SK-N-SH (cell line): Measurements from ENCODE around the gene ACTR3. TPM values are rescaled to one million over a fixed set of nuclear protein-coding genes. Genes with fewer than 3 reads are reported as not detected.

Experiments
- CTCF ChIA-PET: fragments of 300-600, 350-600 bp; formaldehyde crosslinking; extraction: SDS; loops from one replicate; lab custom pipeline; 2021; lab: Yijun Ruan, JAX
- POLR2A ChIA-PET: fragments of 350-600 bp; sonication (Branson Sonifier 250); formaldehyde crosslinking; extraction: SDS; loops from one replicate; lab custom pipeline; 2020; ENCODE audit warnings: antibody characterized with exemption, inconsistent platforms; lab: Yijun Ruan, JAX
- DNase-seq: peaks from one replicate; pipeline ENCODE4 v3.0.0; 2012
- H2AFZ ChIP-seq: fragments of 200-600 bp; sonication (generic); 2 replicates; pipeline ENCODE4 v1.8.1; 2016; ENCODE audit warnings: antibody characterized with exemption, mild to moderate bottlenecking, low read depth
- H3F3A ChIP-seq: fragments of 200-600 bp; sonication (generic); replicated peaks from 2 replicates; pipeline ENCODE3; 2016; ENCODE audit warnings: antibody characterized with exemption, mild to moderate bottlenecking; ENCODE audit not compliant: insufficient read depth
- H3K27ac ChIP-seq, 2 experiments: fragments of 200-500 bp in 1 of 2; fragments of 200-600 bp in 1 of 2; sonication (Bioruptor generic) in 1 of 2; sonication (generic), shearing (Covaris generic) in 1 of 2; 2 replicates each; pipeline versions ENCODE4 v1.5.1 to v1.6.1; 2014 to 2016; ENCODE audit warnings: low read depth in 2 of 2, inconsistent platforms in 1 of 2, low read length in 1 of 2, mild to moderate bottlenecking in 1 of 2, mixed read lengths in 1 of 2
- H3K27me3 ChIP-seq: fragments of 200-600 bp; sonication (generic), shearing (Covaris generic); 2 replicates; pipeline ENCODE4 v1.6.1; 2016; ENCODE audit warnings: mixed run types; ENCODE audit not compliant: insufficient read depth
- H3K36me3 ChIP-seq, 2 experiments: fragments of 200-500 bp in 1 of 2; fragments of 200-600 bp in 1 of 2; sonication (Bioruptor generic) in 1 of 2; sonication (generic) in 1 of 2; replicated peaks in 1 of 2; 2 replicates each; pipeline versions ENCODE3 to v1.5.1; 2014 to 2016; ENCODE audit warnings: low read length in 1 of 2, mild to moderate bottlenecking in 1 of 2; ENCODE audit not compliant: insufficient read depth in 2 of 2, control insufficient read depth in 1 of 2
- H3K4me1 ChIP-seq, 2 experiments: fragments of 200-500 bp in 1 of 2; fragments of 200-600 bp in 1 of 2; sonication (Bioruptor generic) in 1 of 2; sonication (generic), shearing (Covaris generic) in 1 of 2; 2 replicates each; pipeline versions ENCODE4 v1.5.1 to v1.6.1; 2014 to 2016; ENCODE audit warnings: low read depth in 1 of 2, low read length in 1 of 2, mixed run types in 1 of 2; ENCODE audit not compliant: insufficient read depth in 2 of 2, control insufficient read depth in 1 of 2
- H3K4me2 ChIP-seq: fragments of 200-600 bp; sonication (generic), shearing (Covaris generic); 2 replicates; pipeline ENCODE4 v1.6.1; 2017; ENCODE audit warnings: mixed run types
- H3K4me3 ChIP-seq, 2 experiments: fragments of 200-500 bp in 1 of 2; fragments of 200-600 bp in 1 of 2; sonication (Bioruptor generic) in 1 of 2; sonication (generic), shearing (Covaris generic) in 1 of 2; 2 replicates each; pipeline versions ENCODE4 v1.5.1 to v1.8.1; 2014 to 2016; ENCODE audit warnings: low read depth in 2 of 2, inconsistent platforms in 1 of 2, low read length in 1 of 2, mild to moderate bottlenecking in 1 of 2, mixed read lengths in 1 of 2, moderate library complexity in 1 of 2
- H3K79me2 ChIP-seq: fragments of 200-600 bp; sonication (generic); 2 replicates; pipeline ENCODE4 v1.8.1; 2017; ENCODE audit warnings: mild to moderate bottlenecking; ENCODE audit not compliant: insufficient read depth
- H3K9ac ChIP-seq: fragments of 200-600 bp; sonication (generic); 2 replicates; pipeline ENCODE4 v1.6.1; 2017; ENCODE audit warnings: mixed run types
- H3K9me2 ChIP-seq: fragments of 200-600 bp; sonication (generic); 2 replicates; pipeline ENCODE4 v1.6.1; 2017; ENCODE audit warnings: mixed run types
- H3K9me3 ChIP-seq: fragments of 200-600 bp; sonication (generic); 2 replicates; pipeline ENCODE4 v1.6.1; 2017; ENCODE audit warnings: mixed run types, mild to moderate bottlenecking, moderate library complexity
- H4K20me1 ChIP-seq: fragments of 200-600 bp; sonication (generic); 2 replicates; pipeline ENCODE4 v1.6.1; 2017; ENCODE audit warnings: mild to moderate bottlenecking, mixed run types; ENCODE audit not compliant: insufficient read depth
- CTCF ChIP-seq: fragments of 200-600 bp; sonication (generic); IDR thresholded peaks from 2 replicates; pipeline ENCODE4 v1.6.1; 2017; ENCODE audit warnings: antibody characterized with exemption, mild to moderate bottlenecking, moderate library complexity
- EP300 ChIP-seq, 2 experiments: IDR thresholded peaks; 2 replicates each; pipeline versions ENCODE4 v1.4.0 to v1.6.1; 2012; ENCODE audit warnings: borderline replicate concordance in 1 of 2, low read depth in 1 of 2, low read length in 1 of 2
- FOXM1 ChIP-seq: IDR thresholded peaks from 2 replicates; pipeline ENCODE4 v1.4.0; 2012; ENCODE audit warnings: low read depth, mild to moderate bottlenecking
- GABPA ChIP-seq: IDR thresholded peaks from 2 replicates; pipeline ENCODE4 v1.4.0; 2012; ENCODE audit warnings: low read depth, mild to moderate bottlenecking
- IRF3 ChIP-seq: fragments of 150-350 bp; IDR thresholded peaks from 2 replicates; pipeline ENCODE4 v1.6.1; 2016; ENCODE audit warnings: mild to moderate bottlenecking, low read depth, low read length
- NFIC ChIP-seq: IDR thresholded peaks from 2 replicates; pipeline ENCODE4 v1.4.0; 2012; ENCODE audit warnings: borderline replicate concordance
- NRF1 ChIP-seq: IDR thresholded peaks from 2 replicates; pipeline ENCODE4 v1.6.1; 2012; ENCODE audit warnings: low read depth, mild to moderate bottlenecking, low read length
- PBX3 ChIP-seq: IDR thresholded peaks from 2 replicates; pipeline ENCODE4; 2012
- REST ChIP-seq: IDR thresholded peaks from 2 replicates; pipeline ENCODE4 v1.6.1; 2012; ENCODE audit warnings: mild to moderate bottlenecking, low read depth, low read length, moderate library complexity
- RXRA ChIP-seq: IDR thresholded peaks from 2 replicates; pipeline ENCODE4 v1.4.0; 2012; ENCODE audit warnings: low read depth, mild to moderate bottlenecking, borderline replicate concordance
- SIN3A ChIP-seq: IDR thresholded peaks from 2 replicates; pipeline ENCODE4 v1.6.1; 2012; ENCODE audit warnings: low read depth, mild to moderate bottlenecking, low read length, moderate library complexity, borderline replicate concordance
- SMC3 ChIP-seq: IDR thresholded peaks from 2 replicates; pipeline ENCODE4 v1.6.1; 2012; ENCODE audit warnings: low read depth, low read length, improper control_type of control experiment
- USF2 ChIP-seq: fragments of 150-350 bp; IDR thresholded peaks from 2 replicates; pipeline ENCODE4 v1.6.1; 2017; ENCODE audit warnings: antibody characterized with exemption, low read length, low read depth, borderline replicate concordance
- YY1 ChIP-seq: IDR thresholded peaks from 2 replicates; pipeline ENCODE4 v1.4.0; 2012; ENCODE audit warnings: low read depth, mild to moderate bottlenecking
- ZBTB33 ChIP-seq: IDR thresholded peaks from 2 replicates; pipeline ENCODE4 v1.4.0; 2012; ENCODE audit warnings: low read depth, borderline replicate concordance
- WGBS: methylation state at CpG from one replicate; pipeline ENCODE4 v1.1.6; 2017; ENCODE audit warnings: low lambda C conversion rate; 5-methylcytosine and 5-hydroxymethylcytosine counted together
- polyA plus RNA-seq, 3 experiments: library from polyadenylated mRNA; depleted of rRNA; stranded (reverse); fragments of >200 nt; gene quantifications; 2 replicates each; pipeline ENCODE4 v1.2.3, GENCODE V29; 2012

ACTR3 gene
- polyA plus RNA-seq, 1 of the 3 experiments (the other 2 are of a cell fraction) = 90.8 TPM

- Histone ChIP-seq H4K20me1 (no peaks in the 10 kb centered on the region), H3K27ac (no peak overlapping the region)
- WGBS = 29% methylated on average over 4 of the region's 4 CpGs
- TF ChIP-seq RXRA (no peak), YY1 (no peak), FOXM1 (no peak), REST (no peak), IRF3 (no peak), NRF1 (no peak)
- TF ChIP-seq, all 33 proteins: peak for 0
- H3K4me2 ChIP-seq = no peak overlapping the region
- ChIA-PET POLR2A (no interaction called here), CTCF (interaction anchor here (0.7 kb wide), 1 partner anchor 19 kb away, joined by 3 read pairs; no protein-coding TSS in a partner anchor)
- no peak overlapping the region for H2AFZ ChIP-seq
- no peaks in the 10 kb centered on the region for H3K79me2 ChIP-seq
- H3K27me3 ChIP-seq = no peaks in the 10 kb centered on the region
- no peak overlapping the region for H3K9ac ChIP-seq
- DNase-seq = no peak
- no peaks in the 10 kb centered on the region for H3K4me1 ChIP-seq
- no peaks in the 10 kb centered on the region for H3F3A ChIP-seq
- peaks cover 0 to 5% of the 10 kb centered on the region in 2 experiments for H3K36me3 ChIP-seq
- H3K4me3 ChIP-seq = no peak overlapping the region
- no peaks in the 10 kb centered on the region for H3K9me3 ChIP-seq
- no peaks in the 10 kb centered on the region for H3K9me2 ChIP-seq
Observed at GRCh38 chr2:113986762-113987290, 96.9 kb downstream of the ACTR3 start.

GRCh38 chr2:113992090-113992489 is 102.2 kb downstream of the ACTR3 start:
- no peak overlapping the region for H2AFZ ChIP-seq
- WGBS = 17% methylated on average over 1 of the region's 1 CpG
- no peak for DNase-seq
- no peaks in the 10 kb centered on the region for H3K27me3 ChIP-seq
- H3K4me2 ChIP-seq = no peak overlapping the region
- no peaks in the 10 kb centered on the region for H3K9me3 ChIP-seq
- no peaks in the 10 kb centered on the region for H3K4me1 ChIP-seq
- H3K27ac ChIP-seq = no peak overlapping the region
- POLR2A ChIA-PET = no interaction called here
- no peaks in the 10 kb centered on the region for H3F3A ChIP-seq
- H3K79me2 ChIP-seq = no peaks in the 10 kb centered on the region
- CTCF ChIA-PET = no interaction called here
- H3K9ac ChIP-seq = no peak overlapping the region
- no peaks in the 10 kb centered on the region for H3K36me3 ChIP-seq
- H3K9me2 ChIP-seq = no peaks in the 10 kb centered on the region
- H3K4me3 ChIP-seq = no peak overlapping the region
- no peaks in the 10 kb centered on the region for H4K20me1 ChIP-seq
- TF ChIP-seq GABPA (no peak), SIN3A (no peak), SMC3 (no peak), PBX3 (no peak), USF2 (no peak), ZBTB33 (no peak), EP300 (IDR thresholded peaks at IDR 0.05; ENCODE audit: borderline replicate concordance in 1 of 2, low read depth in 1 of 2, low read length in 1 of 2) (no peak), IRF3 (no peak), CTCF (no peak), NFIC (no peak)
